Right ventricle myocardium inferior (tissue), 1 donor: Measurements from ENCODE around the gene COPA. TPM values are rescaled to one million over a fixed set of nuclear protein-coding genes. Genes with fewer than 3 reads are reported as not detected.

Source experiments
- ATAC-seq: fragments of 200-7000 bp; cut with Tn5 transposase; one replicate; pipeline ENCODE4 v1.9.1; 2020; ENCODE audit warnings: mild to moderate bottlenecking, moderate library complexity
- DNase-seq: peaks from one replicate; pipeline ENCODE4 v3.0.0; 2021; ENCODE audit errors: missing footprints
- intact Hi-C: fragments of 100-400 bp; cut with DNase I; formaldehyde crosslinking; loops from one replicate; pipeline ENCODE4 v1.11.0; 2022
- total RNA-seq: library from RNA; stranded (reverse); fragmentation: NEBNext Ultra II Directional; extraction: Animal tissue kit (Norgen Biotek cat#: 25700); gene quantifications from one replicate; pipeline ENCODE4 v1.2.1, GENCODE V29; 2021
- donor health status: DM: no; HTN: yes; CAD: no; lungs with severe emphysema.

Gene COPA
- total RNA-seq, 1 donor from 2014 or later: 84.2 TPM

DNA sequence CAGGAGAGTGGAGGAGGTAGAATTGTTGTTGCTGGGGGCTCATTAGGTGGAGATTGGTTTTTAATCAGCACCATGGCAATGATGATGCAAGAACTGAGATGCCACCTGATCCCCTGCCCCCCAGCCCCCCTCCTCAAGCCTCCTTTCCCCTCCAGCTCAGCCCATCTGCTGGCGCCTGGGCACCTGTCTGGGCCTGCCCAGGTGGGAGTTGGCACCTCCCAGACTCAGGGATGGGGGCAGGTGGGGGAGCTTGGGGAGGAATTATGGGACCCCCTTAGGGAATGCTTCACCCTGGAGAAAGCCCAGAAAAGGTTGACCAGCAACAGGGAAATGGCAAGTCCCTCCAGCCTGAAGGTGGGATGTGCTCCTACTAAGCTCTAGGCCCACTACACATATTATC is 22.3 kb upstream of the COPA start:
- intact Hi-C loops: no loop called here
- ATAC-seq (no peak), DNase-seq (no peak)

DNA sequence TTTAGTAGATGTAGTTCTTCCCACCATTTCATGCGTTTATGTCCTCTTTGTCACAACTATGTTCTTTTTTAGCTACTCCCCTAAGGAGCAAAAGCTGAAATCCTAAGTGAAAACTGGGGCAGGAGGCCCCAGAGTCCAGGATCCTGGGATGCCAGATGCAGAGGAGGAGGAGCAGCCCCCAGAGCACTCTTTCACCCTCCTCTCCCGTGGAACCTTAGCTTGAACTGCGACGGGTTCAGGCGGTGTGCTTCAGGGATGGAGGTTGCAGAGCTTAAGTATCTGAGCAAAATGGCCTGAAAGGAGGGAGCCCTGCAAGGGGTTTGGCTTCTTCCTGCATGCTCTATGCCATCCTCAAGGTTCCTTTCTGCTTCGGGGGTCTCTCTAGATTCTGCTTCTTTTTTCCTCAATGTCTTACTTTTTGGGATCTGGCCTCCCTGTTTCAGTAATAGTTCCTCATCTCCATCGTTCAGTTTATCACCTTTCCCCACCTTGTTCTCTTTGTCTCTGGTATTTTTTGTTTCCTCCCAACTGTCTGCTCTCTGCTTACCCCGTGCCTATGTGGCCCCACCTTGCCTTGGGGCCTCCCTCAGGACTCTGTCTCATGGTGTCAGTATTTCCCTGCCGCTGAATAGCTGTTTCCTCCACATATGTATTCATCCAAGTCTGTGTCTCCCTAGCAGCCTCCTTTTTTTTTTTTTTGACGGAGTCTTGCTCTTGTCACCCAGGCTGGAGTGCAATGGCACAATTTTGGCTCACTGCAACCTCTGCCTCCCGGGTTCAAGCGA is 21.1 kb upstream of the COPA start:
- intact Hi-C loops: no loop called here
- ATAC-seq: no peak

DNA sequence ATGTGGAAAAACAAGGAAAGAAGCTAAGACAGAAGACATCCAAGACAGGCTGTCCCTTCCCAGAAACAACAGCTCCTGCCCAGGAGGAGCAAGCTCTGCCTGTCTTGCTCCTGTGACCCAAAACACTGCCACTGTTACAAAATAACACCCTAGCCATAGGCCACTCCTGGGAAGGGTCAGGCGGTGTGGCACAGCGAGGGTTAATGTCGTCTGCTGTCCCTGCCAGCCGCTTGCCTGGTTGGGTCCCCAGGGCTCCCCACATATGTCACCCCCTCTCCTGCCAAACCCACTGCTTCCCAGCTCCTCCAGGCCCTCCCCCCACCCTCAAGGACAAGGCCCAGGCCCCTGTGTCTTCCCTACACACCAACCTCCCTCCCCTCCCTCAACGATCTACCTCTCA is 20.0 kb upstream of the COPA start:
- intact Hi-C loops: no loop called here
- DNase-seq (no peak), ATAC-seq (no peak)

More for the DNA sequence above, 21.1 kb upstream of the COPA start:
- DNase-seq: no peak

DNA sequence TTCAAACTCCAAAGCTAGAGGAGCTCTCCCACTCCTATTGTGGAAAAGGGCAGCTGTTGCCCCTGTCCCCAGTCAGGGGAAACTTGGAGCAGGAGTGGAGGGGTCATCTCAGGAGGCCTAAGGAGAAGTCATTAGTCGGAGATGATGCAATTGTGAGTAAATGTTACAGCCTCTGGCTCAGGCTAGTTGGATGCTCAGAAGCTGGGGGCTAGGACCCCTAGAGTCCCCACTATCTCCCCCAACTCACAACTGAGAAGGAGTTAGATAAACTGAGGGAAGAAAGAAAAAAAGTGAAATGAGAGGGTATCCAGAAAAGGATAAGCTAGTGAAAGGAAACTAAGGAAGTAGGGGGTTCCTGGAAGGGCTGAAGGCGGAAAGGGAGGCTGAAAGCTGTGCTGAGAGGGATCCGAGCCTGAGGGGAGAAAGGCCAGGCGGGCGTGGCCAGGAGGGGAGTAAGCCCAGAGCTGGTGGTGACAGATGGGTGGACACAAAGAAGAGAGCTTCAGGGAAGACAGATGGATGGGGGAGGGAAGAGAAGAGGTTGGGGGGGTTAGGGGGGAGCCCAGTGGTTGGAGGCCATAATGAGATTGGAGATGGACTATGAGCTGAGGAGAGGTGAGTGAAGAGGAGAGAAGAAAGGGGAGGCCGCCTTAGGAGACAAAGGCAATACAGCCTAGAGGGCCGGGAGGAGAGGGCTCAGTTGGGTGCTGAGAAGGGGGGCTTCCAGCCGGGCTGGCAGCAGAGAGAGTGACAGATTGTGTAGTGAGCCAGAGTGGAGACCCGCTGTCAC is 19.3 kb upstream of the COPA start:
- intact Hi-C loops: no loop called here
- DNase-seq (no peak), ATAC-seq (no peak)

DNA sequence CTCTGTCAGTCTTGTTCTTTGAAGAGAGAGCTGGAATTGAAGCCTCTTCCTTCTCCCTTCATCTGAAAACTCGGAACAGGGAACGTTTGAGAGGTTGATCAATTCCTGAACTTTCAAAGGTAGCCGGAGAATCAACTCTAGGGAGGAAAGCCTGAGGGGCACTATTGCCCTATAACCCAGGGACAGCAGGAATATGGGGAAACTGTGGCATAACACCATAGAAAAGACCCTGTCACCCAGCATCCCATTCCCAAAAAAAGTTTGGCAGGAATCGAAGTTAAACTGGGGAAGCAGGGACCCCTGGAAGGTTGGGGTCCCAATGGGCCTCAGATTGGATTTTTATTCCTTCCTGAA is 18.7 kb upstream of the COPA start:
- intact Hi-C loops: no loop called here
- ATAC-seq: no peak
- no peak for DNase-seq

DNA sequence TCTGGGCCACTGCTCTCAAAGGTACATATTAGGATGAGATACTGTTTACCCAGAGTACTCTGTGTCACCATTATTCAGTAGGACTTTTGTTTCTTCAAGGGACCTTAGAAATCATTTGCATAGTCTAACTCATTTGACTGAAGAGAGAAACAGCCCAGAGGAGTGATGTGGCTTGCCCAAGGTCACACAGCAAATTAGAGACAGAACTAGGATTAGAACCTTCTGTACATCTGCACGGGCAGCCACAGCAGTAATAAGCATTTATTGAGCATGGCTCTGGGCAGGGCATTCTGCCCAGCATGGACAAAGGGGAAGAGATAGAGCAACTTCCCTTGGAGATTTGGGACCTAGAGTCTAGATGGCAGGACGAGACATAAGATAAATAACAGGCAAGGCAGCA is 18.1 kb upstream of the COPA start:
- ATAC-seq (no peak), DNase-seq (no peak)
- intact Hi-C loops: no loop called here

DNA sequence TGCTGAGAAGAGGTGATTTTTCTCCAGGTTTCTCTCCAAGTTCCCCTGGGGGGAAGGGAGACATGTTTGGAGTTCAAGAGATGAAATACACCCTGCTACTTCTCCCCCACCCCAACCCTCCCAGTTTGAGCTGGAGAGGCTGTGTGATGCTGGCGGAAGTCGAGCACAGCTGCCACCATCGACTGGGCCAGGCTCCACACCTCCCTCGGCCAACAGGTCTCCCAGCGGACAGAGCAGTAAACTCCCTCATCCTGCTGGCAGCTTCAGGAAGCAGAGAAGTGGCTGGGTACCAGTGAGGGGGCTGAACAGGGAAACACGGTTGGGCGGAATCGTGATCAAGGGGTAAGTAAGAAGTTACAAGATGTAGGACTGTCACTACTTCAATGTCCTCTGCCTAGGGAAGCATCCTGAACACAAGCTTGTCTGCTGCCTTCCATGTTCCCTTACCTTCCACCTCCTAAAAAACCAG is 17.2 kb upstream of the COPA start:
- ATAC-seq (no peak), DNase-seq (no peak)
- intact Hi-C loops: no loop called here

DNA sequence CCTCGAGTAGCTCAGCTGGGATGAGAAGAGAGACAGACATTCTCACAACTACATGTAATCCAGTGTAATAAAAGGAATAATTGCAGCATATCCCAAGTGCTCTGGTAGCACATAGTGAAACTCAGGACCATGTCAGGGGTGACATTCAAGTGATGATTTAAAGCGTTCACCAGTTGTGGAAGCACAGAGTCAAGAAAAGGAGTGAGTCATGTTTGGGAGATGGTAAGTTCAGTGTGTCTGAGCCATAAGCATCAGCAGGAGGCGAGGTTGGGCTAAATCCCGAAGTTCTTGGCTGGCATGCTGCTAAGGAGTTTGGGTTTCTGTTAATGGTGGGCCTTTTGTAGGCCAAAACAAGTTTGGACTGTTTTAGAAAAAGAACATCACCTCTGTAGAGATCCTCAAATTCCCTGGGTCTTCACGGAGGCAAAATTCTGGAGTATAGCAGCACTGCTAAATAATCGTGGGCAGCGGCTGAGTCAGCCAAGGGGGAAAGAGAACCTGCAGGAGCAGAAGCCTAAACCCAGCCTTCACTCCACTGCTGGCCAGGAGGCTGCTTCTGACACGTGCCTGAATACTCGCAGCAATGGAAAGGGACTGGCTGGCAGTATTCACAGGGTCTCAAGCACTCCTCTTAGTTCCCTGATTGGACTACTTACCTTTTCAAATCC is 16.6 kb upstream of the COPA start:
- intact Hi-C loops: no loop called here
- DNase-seq: no peak
- ATAC-seq: no peak

DNA sequence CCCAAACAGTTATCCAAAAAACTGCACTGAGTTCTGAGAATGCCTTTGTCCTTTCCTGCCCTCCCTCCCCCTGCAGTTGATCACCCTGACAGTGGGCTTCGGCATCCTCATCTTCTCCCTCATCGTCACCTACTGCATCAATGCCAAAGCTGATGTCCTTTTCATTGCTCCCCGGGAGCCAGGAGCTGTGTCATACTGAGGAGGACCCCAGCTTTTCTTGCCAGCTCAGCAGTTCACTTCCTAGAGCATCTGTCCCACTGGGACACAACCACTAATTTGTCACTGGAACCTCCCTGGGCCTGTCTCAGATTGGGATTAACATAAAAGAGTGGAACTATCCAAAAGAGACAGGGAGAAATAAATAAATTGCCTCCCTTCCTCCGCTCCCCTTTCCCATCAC is 15.0 kb upstream of the COPA start:
- DNase-seq: no peak
- no peak for ATAC-seq
- intact Hi-C loops: no loop called here

DNA sequence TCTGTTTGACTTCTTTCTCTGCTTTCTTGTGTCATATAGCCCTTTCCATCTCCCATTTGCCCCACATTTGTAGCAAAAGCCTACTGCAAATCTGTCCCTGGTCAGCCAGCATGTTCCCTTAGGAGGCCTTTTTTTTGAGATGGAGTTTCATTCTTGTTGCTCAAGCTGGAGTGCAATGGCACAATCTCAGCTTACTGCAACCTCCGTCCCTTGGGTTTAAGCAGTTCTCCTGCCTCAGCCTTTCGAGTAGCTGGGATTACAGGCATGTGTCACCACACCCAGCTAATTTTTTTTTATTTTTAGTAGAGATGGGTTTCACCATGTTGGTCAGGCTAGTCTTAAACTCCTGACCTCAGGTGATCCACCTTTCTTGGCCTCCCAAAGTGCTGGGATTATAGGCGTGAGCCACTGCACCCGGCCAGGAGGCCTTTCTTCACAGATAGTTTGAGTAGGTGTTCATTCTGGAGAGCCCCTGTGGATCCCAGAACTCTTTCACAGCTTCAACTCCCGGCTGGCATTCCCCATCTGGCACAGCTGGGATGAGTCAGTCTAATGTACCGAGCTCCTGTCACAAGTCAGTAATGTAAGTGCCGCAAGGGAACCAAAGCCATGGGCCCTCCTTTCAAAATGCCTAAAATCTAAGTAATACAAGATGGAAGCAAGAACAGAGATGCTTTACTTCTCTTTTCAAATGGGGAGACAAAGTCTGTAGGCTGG is 14.4 kb upstream of the COPA start:
- DNase-seq (no peak), ATAC-seq (no peak)

DNA sequence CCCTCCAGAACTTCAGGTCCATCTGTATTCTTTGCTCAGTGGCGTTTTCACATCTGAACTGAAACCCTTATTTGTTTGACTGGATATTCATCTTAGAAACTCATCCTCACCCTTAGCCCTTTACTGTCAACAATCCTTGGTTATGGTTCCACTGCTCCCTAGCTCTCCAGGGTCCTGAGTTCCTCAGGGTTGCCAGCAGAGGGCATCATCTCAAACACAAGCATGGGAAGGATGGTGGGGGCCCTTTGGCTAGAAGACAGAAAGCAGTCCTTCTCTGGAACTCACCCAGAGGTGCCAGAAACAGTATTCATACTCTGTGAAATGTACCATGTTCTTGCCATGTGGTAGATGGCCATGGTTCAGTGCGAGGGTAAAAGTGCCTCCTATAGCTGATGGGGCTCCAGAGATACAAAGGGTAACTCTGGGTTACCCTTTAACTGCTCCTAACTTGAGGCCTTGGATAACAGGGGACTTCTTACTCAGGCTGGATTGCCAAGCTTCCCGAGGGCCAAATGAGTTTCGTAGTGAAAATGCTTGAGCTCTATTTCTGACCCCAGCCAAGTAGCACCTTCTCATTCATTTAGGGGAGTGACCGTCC is 11.4 kb upstream of the COPA start:
- ATAC-seq (no peak), DNase-seq (no peak)
- intact Hi-C loops: no loop called here

More for the DNA sequence above, 14.4 kb upstream of the COPA start:
- intact Hi-C loops: no loop called here

DNA sequence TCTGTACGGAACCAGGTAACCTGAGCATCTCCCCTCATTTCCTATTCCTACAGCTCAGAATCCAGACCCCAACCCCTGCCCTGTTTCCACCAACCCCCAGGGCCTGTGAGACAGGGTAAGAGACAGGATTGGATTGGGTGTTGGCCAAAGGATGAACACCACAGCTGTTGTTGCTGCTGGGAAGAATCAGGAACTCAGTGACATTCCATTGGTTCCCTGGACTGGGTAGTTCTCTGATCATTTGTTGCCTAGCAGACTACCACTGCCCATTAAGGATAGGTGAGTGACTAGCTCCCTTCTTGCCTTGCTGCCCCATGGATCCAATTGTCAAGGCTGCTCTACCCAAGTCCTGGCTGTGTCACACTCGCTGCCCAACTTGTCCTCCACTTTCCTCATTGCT is 10.2 kb upstream of the COPA start:
- intact Hi-C loops: no loop called here
- DNase-seq (no peak), ATAC-seq (no peak)

DNA sequence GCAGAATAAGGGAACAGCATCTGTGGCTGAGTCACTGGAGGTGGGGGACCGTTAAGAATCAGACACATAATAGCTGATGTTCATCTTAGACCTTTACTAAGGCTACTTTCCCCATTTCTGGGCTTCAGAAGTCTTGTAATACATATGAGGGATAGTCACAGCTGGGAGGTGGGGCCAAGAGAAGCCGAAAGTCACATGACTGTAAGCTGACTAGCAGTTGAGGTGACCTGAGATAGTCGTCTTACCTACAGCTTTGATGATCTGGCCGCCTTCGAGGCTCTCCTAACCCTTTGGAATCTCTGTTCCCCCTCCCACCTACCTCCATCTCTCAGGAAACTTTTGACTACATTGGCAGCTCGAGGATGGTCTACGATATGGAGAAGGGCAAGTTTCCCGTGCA is 9.5 kb upstream of the COPA start:
- intact Hi-C loops: no loop called here
- ATAC-seq: no peak

DNA sequence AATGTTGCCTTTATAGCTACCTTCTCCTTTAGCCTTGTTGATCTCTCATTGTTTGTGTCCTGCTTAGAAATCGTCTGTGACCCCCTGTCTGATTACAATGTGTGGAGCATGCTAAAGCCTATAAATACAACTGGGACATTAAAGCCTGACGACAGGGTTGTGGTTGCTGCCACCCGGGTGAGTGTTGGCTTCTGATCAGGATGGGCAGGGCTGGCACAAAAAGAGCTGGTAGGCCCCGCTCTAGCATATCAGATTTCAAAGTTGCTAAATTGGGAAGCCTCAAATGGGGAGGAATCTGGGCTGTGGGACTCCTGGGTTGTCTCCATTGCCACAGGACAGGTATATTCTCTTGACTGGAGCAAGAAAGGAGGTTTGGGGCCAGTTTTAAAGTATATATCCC is 8.6 kb upstream of the COPA start:
- ATAC-seq (peak; percentile 77), DNase-seq (no peak)
- intact Hi-C loops: no loop called here

More for the DNA sequence above, 9.5 kb upstream of the COPA start:
- DNase-seq: no peak

DNA sequence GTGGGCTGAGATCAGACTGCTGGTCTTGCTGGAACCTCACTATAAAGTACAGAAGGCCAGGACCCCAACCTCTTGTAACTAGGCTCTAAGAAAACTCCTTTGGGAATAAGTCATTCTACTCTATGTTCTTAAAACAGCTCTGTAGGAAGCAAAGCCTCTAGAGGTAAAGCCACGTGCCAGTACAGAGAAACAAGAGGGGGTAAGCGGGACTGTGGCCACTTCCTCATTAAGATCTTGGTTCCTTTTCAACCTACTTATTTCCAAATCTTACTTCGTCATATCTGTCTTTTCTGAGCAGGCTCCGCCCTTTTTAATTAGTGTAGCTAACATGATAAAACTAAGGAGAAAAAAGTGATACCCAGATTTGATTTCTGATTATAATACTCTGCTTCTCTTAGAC is 3.9 kb upstream of the COPA start:
- no peak for DNase-seq
- ATAC-seq: no peak
- intact Hi-C loops: no loop called here

DNA sequence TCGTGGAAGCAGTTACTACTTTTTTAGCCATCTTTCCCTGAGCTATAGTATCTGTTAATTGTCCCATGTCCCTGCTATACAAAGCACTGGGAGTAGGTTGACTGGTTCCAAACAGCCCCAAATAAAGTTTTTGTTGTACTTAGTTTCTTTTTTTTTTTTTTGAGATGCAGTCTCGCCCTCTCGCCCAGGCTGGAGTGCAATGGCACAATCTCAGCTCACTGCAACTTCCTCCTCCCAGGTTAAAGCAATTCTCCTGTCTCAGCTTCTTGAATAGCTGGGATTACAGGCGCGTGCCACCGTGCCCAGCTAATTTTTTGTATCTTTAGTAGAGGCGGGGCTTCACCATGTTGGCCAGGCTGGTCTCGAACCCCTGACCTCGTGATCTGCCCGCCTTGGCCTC is 3.4 kb upstream of the COPA start:
- ATAC-seq (no peak), DNase-seq (no peak)
- intact Hi-C loops: no loop called here

DNA sequence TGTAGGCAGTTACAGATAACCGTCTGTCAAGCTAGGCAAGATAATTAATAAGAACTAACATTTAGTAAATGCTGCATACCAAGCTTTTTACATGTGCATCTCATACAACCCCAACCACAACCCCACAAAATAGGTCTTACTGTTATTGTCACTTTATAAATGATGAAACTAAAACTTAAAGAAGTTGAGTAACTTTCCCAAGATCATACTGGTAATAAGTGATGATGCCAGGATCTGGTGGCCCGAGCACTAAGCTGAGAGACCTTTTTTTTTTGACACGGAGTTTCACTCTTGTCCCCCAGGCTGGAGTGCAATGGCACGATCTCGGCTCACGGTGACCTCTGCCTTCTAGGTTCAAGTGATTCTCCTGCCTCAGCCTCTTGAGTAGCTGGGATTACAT is 1.9 kb upstream of the COPA start:
- no peak for DNase-seq
- intact Hi-C loops: no loop called here
- ATAC-seq: no peak

DNA sequence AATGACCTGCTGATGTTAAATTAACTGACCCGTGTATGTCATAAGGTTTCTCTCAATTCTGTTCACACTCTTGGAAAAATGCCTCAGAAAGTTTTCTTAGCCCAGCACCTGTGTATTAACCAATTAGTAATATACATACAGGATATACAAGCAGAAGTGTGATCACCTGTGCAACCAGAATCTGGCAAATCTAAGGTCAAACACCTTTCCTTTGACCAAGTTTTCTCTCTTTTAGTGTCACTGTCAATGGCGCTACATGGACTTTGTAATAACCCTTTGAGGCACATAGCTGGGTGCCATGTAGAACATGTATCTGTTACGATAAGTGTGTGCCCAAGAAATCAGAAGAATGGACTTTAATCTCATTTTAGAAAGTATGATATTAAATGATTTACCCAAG is 1.2 kb upstream of the COPA start:
- no peak for ATAC-seq

DNA sequence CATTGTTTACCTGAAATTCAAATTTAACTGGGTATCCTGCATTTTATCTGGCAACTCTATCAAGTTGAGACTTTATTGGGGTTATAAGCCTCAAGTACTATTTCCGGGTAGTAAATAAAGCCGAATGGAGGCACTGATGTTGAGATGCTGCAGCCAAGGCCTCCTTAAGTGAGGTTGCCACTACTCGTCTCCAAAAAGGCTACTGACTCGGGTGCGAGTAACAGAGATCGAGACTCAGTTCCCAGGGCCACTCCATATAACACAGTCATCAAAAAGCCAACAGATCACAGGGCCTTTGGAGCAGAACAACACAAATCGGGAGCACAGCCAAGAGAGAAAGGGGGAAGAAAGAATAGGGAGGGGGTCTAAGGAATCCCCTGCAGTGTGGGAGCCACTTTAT is 524 bp downstream of the COPA start:
- intact Hi-C loops: no loop called here
- DNase-seq: no peak
- ATAC-seq: peak; percentile 7

More for the DNA sequence above, 1.2 kb upstream of the COPA start:
- intact Hi-C loops: no loop called here
- DNase-seq: no peak
